ENCODE results near the gene RAB3C.

RAB3C gene

DNA sequence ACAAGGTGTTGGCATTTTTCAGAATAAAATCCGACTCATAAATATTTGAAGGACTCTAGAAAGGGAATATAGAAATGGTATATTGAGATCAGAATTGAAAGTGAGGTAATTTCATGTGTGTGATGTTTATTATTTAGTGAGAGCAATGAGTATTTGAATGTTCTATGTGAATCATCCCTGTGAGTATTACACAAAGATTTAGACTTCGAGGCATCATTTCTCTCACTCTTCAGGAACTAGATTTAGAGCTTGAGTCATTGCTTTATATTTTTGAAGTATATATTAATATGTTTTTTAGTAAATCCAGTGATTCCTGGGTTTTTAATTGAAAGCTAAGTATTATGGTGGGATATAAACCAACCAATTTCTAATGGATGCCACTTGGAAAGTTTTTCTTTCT, 91.2 kb downstream of the RAB3C start:
- Histone ChIP-seq H3K27ac (ENCODE audit: low read length) (no peak overlapping the region), H3K4me1 (ENCODE audit: low read length) (no peaks in the 10 kb centered on the region), H3K79me2 (ENCODE audit: low read length) (no peaks in the 10 kb centered on the region), H3K4me2 (ENCODE audit: low read depth, low read length) (no peak overlapping the region), H3F3A (ENCODE audit: insufficient read depth, low read length) (no peaks in the 10 kb centered on the region), H3K9ac (ENCODE audit: low read length) (no peak overlapping the region), H4K20me1 (ENCODE audit: insufficient read depth, low read length) (no peaks in the 10 kb centered on the region), H3K4me3 (ENCODE audit: low read length) (no peak overlapping the region), H2AFZ (ENCODE audit: low read length) (no peak overlapping the region), H3K9me2 (replicated peaks; ENCODE audit: insufficient read depth, low read length) (no peaks in the 10 kb centered on the region), H3K36me3 (replicated peaks; ENCODE audit: insufficient read depth, low read length) (no peaks in the 10 kb centered on the region), H3K9me3 (replicated peaks; ENCODE audit: insufficient read depth, low read length) (no peaks in the 10 kb centered on the region), H3K27me3 (replicated peaks; ENCODE audit: insufficient read depth, low read length) (no peaks in the 10 kb centered on the region)
- TF ChIP-seq EZH2phosphoT487 (IDR thresholded peaks at IDR 0.05; ENCODE audit: low read length) (no peak), CTCF (IDR thresholded peaks at IDR 0.05; ENCODE audit: low read length) (no peak), EZH2 (optimal IDR thresholded peaks at IDR 0.05; ENCODE audit: low read depth, low read length) (no peak)
- no peak for DNase-seq

DNA sequence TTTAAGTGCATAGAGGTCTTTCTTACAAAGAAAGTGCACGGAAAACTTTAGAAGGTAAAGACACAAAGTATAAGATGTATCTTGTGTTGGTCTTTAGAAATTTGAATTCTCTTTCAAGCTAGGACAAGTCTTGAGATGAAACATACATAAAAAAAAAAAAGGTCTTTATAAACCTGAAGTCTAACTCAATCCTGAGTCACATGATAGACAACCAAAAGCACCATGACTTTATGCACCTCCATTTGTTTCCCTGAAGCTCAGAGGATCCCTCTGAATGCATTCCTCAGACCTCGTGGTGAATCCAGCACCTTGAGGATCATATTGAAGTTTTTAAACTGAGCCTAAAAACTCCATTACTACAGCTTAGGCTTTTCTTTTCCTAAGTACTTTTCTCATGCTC, 91.8 kb downstream of the RAB3C start:
- Histone ChIP-seq H3K9ac (ENCODE audit: low read length) (no peak overlapping the region), H3K36me3 (replicated peaks; ENCODE audit: insufficient read depth, low read length) (no peaks in the 10 kb centered on the region), H3K4me2 (ENCODE audit: low read depth, low read length) (no peak overlapping the region), H3K79me2 (ENCODE audit: low read length) (no peaks in the 10 kb centered on the region), H3K9me2 (replicated peaks; ENCODE audit: insufficient read depth, low read length) (no peaks in the 10 kb centered on the region), H3F3A (ENCODE audit: insufficient read depth, low read length) (no peaks in the 10 kb centered on the region), H2AFZ (ENCODE audit: low read length) (no peak overlapping the region), H3K27me3 (replicated peaks; ENCODE audit: insufficient read depth, low read length) (no peaks in the 10 kb centered on the region), H3K4me3 (ENCODE audit: low read length) (no peak overlapping the region), H4K20me1 (ENCODE audit: insufficient read depth, low read length) (no peaks in the 10 kb centered on the region), H3K4me1 (ENCODE audit: low read length) (no peaks in the 10 kb centered on the region), H3K9me3 (replicated peaks; ENCODE audit: insufficient read depth, low read length) (no peaks in the 10 kb centered on the region), H3K27ac (ENCODE audit: low read length) (no peak overlapping the region)
- no peak for DNase-seq
- TF ChIP-seq EZH2phosphoT487 (IDR thresholded peaks at IDR 0.05; ENCODE audit: low read length) (no peak), EZH2 (optimal IDR thresholded peaks at IDR 0.05; ENCODE audit: low read depth, low read length) (no peak), CTCF (IDR thresholded peaks at IDR 0.05; ENCODE audit: low read length) (no peak)

- no peaks in the 10 kb centered on the region for H3K9me2 ChIP-seq (replicated peaks; ENCODE audit: insufficient read depth, low read length)
- H3K4me3 ChIP-seq (ENCODE audit: low read length) = no peak overlapping the region
- H3K9ac ChIP-seq (ENCODE audit: low read length) = no peak overlapping the region
- H3K27me3 ChIP-seq (replicated peaks; ENCODE audit: insufficient read depth, low read length) = no peaks in the 10 kb centered on the region
- no peak for DNase-seq
- no peaks in the 10 kb centered on the region for H3K9me3 ChIP-seq (replicated peaks; ENCODE audit: insufficient read depth, low read length)
- no peak overlapping the region for H2AFZ ChIP-seq (ENCODE audit: low read length)
- TF ChIP-seq EZH2phosphoT487 (IDR thresholded peaks at IDR 0.05; ENCODE audit: low read length) (no peak), EZH2 (optimal IDR thresholded peaks at IDR 0.05; ENCODE audit: low read depth, low read length) (no peak), CTCF (IDR thresholded peaks at IDR 0.05; ENCODE audit: low read length) (no peak)
- H3K36me3 ChIP-seq (replicated peaks; ENCODE audit: insufficient read depth, low read length) = no peaks in the 10 kb centered on the region
- no peak overlapping the region for H3K27ac ChIP-seq (ENCODE audit: low read length)
- H3K4me2 ChIP-seq (ENCODE audit: low read depth, low read length) = no peak overlapping the region
- no peaks in the 10 kb centered on the region for H3K4me1 ChIP-seq (ENCODE audit: low read length)
- H4K20me1 ChIP-seq (ENCODE audit: insufficient read depth, low read length) = no peaks in the 10 kb centered on the region
- no peaks in the 10 kb centered on the region for H3K79me2 ChIP-seq (ENCODE audit: low read length)
- H3F3A ChIP-seq (ENCODE audit: insufficient read depth, low read length) = no peaks in the 10 kb centered on the region
Measured at GRCh38 chr5:58675341-58675740, 92.5 kb downstream of the RAB3C start.
